GM23248 (cell line): Measurements from ENCODE around the gene SPEF2.

Source experiments
- EZH2 ChIP-seq: fragments of 200-600 bp; sonication (generic); IDR thresholded peaks from 2 replicates; pipeline ENCODE4 v1.6.1; 2018; ENCODE audit warnings: antibody characterized with exemption, mild to moderate bottlenecking; ENCODE audit not compliant: insufficient read depth, poor library complexity, severe bottlenecking
- EZH2phosphoT487 ChIP-seq: fragments of 200-600 bp; sonication (generic); IDR thresholded peaks from 2 replicates; pipeline ENCODE4 v1.6.1; 2018; ENCODE audit warnings: antibody characterized with exemption, moderate library complexity, mild to moderate bottlenecking, low read depth; ENCODE audit not compliant: insufficient read depth

GRCh38 chr5:35852773-35853172 lies 235.1 kb downstream of the SPEF2 start:
- TF ChIP-seq EZH2phosphoT487 (no peak), EZH2 (no peak)
